Ishikawa (cell line): ENCODE measurements around the gene ZNF830.
A peak's percentile ranks its signal among the peaks of the same experiment; 100 is the strongest.

ENCODE experiments used
- CEBPB ChIP-seq: IDR thresholded peaks from 2 replicates; pipeline ENCODE4 v1.6.1; 2012
- CREB1 ChIP-seq: IDR thresholded peaks from 2 replicates; pipeline ENCODE4 v1.6.1; 2012; ENCODE audit warnings: low read depth
- EGR1 ChIP-seq: IDR thresholded peaks from 2 replicates; pipeline ENCODE4 v1.6.1; 2012
- EP300 ChIP-seq: IDR thresholded peaks from 2 replicates; pipeline ENCODE4 v1.6.1; 2012; ENCODE audit warnings: borderline replicate concordance
- FOXM1 ChIP-seq: IDR thresholded peaks from 2 replicates; pipeline ENCODE4 v1.6.1; 2012; ENCODE audit warnings: low read depth, borderline replicate concordance
- NFIC ChIP-seq: IDR thresholded peaks from 2 replicates; pipeline ENCODE4 v1.6.1; 2012
- RAD21 ChIP-seq: IDR thresholded peaks from 2 replicates; pipeline ENCODE4 v1.6.1; 2012; ENCODE audit warnings: low read depth
- TAF1 ChIP-seq: IDR thresholded peaks from 2 replicates; pipeline ENCODE4 v1.6.1; 2012; ENCODE audit warnings: low read depth, mild to moderate bottlenecking
- TCF12 ChIP-seq: IDR thresholded peaks from 2 replicates; pipeline ENCODE4 v1.6.1; 2012; ENCODE audit warnings: low read depth
- TEAD4 ChIP-seq: IDR thresholded peaks from 2 replicates; pipeline ENCODE4 v1.6.1; 2012
- YY1 ChIP-seq: IDR thresholded peaks from 2 replicates; pipeline ENCODE4 v1.6.1; 2012; ENCODE audit warnings: low read depth
- ZBTB7A ChIP-seq: IDR thresholded peaks from 2 replicates; pipeline ENCODE4 v1.6.1; 2012; ENCODE audit warnings: low read depth
- TF ChIP-seq, protein P1 (sequence below): IDR thresholded peaks from 2 replicates; pipeline ENCODE4 v1.6.1; 2012; ENCODE audit warnings: low read depth, mild to moderate bottlenecking
- TF ChIP-seq, protein P2 (sequence below): IDR thresholded peaks from 2 replicates; pipeline ENCODE4 v1.6.1; 2012
- TF ChIP-seq, protein P3 (sequence below): IDR thresholded peaks from 2 replicates; pipeline ENCODE4 v1.6.1; 2012

ZNF830 gene

DNA sequence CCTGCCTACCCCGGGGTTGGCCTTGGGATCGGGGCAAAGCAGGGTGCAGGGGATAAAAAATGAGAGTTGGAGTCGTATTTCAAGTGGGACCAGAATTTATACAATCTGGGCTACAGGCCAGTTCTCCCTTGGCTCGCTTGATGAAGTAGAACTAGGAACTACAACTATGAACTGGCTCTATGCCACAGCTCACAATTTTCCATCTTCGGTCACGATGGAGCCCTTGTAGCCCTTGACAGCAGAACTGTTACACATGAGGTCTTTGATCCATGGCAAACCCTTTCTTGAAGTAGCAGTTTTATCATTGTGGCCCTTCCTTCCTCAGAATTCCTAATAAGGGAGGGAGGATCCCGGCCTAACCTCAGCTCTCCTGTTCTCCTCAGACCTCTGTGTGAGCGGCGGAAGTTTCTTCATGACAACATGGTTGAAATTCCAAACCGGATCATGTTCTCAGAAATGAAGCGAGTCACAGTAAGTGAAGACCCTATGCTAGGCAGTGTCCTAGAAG lies 36.1 kb downstream of the ZNF830 start:
- TF ChIP-seq, protein P1, sequence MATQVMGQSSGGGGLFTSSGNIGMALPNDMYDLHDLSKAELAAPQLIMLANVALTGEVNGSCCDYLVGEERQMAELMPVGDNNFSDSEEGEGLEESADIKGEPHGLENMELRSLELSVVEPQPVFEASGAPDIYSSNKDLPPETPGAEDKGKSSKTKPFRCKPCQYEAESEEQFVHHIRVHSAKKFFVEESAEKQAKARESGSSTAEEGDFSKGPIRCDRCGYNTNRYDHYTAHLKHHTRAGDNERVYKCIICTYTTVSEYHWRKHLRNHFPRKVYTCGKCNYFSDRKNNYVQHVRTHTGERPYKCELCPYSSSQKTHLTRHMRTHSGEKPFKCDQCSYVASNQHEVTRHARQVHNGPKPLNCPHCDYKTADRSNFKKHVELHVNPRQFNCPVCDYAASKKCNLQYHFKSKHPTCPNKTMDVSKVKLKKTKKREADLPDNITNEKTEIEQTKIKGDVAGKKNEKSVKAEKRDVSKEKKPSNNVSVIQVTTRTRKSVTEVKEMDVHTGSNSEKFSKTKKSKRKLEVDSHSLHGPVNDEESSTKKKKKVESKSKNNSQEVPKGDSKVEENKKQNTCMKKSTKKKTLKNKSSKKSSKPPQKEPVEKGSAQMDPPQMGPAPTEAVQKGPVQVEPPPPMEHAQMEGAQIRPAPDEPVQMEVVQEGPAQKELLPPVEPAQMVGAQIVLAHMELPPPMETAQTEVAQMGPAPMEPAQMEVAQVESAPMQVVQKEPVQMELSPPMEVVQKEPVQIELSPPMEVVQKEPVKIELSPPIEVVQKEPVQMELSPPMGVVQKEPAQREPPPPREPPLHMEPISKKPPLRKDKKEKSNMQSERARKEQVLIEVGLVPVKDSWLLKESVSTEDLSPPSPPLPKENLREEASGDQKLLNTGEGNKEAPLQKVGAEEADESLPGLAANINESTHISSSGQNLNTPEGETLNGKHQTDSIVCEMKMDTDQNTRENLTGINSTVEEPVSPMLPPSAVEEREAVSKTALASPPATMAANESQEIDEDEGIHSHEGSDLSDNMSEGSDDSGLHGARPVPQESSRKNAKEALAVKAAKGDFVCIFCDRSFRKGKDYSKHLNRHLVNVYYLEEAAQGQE, result no peak
- TF ChIP-seq TEAD4 (peak; percentile 41), TCF12 (peak; percentile 46; the same call in 1 of the 2 replicates), EP300 (peak; percentile 64; the same call in 1 of the 2 replicates), RAD21 (no peak), NFIC (peak; percentile 89), FOXM1 (no peak)
- TF ChIP-seq, protein P2, sequence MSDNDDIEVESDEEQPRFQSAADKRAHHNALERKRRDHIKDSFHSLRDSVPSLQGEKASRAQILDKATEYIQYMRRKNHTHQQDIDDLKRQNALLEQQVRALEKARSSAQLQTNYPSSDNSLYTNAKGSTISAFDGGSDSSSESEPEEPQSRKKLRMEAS, result no peak
- TF ChIP-seq, protein P3, sequence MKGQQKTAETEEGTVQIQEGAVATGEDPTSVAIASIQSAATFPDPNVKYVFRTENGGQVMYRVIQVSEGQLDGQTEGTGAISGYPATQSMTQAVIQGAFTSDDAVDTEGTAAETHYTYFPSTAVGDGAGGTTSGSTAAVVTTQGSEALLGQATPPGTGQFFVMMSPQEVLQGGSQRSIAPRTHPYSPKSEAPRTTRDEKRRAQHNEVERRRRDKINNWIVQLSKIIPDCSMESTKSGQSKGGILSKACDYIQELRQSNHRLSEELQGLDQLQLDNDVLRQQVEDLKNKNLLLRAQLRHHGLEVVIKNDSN, result no peak

DNA sequence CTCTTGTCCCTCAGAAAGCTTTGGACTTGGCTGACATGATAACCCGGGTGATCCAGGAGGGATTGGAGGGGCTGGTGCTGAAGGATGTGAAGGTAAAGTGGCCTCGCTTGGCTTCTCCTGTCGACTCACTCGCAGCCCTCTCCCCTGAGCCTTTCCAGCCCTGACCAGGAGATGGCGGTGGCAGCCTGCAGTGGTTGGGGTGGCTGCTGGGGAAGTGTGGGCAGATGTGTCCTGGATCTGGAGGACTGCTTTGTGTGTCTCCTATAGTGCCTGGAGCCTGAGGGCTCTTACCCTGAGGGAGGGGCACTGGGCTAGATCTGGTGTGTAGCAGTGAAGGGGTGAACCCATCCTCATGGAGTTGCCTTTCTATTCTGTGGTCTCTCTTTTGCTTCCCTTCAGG lies 36.9 kb downstream of the ZNF830 start:
- no peak for TF ChIP-seq FOXM1
- peak; percentile 92 for TF ChIP-seq RAD21
- TF ChIP-seq, protein P3, result no peak

DNA sequence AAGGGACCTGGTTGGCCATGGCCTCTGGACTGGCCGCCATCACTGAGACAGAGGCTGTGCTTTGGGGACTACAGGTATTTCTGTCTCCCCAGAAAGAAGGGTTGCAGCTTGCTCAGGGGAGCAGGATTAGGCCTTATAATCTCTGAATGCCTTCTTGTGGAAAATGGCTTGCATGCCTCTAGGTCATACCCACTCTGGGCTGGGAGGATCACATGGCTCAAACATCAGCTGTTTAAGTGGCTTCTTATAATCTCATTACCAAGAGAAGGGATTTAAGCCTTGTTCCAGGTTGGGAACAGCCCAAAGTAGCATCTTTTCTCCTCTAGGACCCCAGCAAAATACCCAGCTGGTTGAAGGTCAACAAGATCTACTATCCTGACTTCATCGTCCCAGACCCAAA lies 38.1 kb downstream of the ZNF830 start:
- TF ChIP-seq NFIC (no peak), EGR1 (no peak), TAF1 (no peak), CEBPB (no peak), CREB1 (no peak), ZBTB7A (no peak), YY1 (no peak), RAD21 (no peak), FOXM1 (no peak), TCF12 (no peak), TEAD4 (no peak), EP300 (no peak)
- TF ChIP-seq, protein P1, result no peak
- TF ChIP-seq, protein P2, result no peak
- TF ChIP-seq, protein P3, result no peak

DNA sequence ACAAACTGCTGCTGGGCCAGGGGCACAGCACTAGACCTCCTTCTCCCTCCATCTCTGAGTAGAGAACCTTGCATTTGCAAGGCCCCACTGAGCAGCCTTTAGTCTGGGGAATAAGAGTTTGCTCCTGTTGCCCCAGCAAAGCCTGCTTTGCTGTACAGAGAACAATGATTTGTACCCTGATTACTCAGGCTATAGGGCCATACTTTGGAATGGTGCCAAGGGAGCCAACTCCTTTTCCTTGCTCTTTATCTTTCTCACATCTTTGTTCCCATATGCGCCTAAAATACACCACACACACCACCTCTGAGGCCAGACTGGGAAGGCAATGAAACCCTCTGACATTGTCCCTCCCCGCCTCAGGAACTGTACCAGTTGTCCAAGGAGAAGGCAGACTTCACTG lies 40.2 kb downstream of the ZNF830 start:
- TF ChIP-seq CEBPB (no peak), YY1 (no peak), FOXM1 (no peak), NFIC (0 out of 2 replicates have a peak, but pooled peaks have one; percentile 23), TAF1 (no peak)

DNA sequence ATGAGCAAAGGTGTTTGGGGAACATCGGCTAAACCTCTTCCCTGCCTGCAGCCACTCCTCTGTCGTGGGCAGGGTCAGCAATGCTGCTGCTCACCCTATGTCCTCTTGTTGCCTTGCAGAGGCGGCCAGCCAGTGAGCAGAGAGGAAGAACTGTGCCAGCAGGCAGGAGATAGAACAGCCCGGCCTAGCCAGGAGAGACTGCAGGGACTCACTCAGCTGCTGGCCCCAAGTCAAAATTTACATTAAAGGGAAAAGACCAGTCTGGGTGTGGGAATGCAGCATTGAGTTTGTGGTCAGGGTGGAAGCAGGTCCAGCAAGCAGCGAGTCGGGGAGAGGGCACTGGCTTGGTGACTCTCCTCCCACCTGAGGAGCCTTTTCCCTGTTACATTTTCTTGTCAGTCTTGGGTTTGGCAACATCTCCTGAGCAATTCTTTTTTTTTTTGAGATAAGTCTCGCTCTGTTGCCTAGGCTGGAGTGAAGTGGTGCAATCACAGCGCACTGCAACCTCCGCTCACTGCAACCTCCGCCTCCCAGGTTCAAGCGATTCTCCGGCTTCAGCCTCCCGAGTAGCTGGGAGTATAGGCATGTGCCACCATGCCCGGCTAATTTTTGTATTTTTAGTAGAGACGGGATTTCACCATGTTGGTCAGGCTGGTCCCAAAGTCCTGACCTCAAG lies 41.7 kb downstream of the ZNF830 start:
- TF ChIP-seq CREB1 (no peak), TEAD4 (no peak), NFIC (no peak), EP300 (no peak), RAD21 (no peak), YY1 (no peak), TAF1 (no peak), FOXM1 (no peak), TCF12 (no peak), CEBPB (no peak)
- TF ChIP-seq, protein P3, result no peak
- TF ChIP-seq, protein P2, result no peak
- TF ChIP-seq, protein P1, result no peak
